SK-N-SH treated with all-trans-retinoic acid at 6 μM for 48 hours (cell line): ENCODE measurements around the gene ZNF841.

Experiments
- ATAC-seq: fragments of 200-7000 bp; cut with Tn5 transposase; 3 replicates; pipeline ENCODE4 v1.9.1; 2020; ENCODE audit warnings: mild to moderate bottlenecking, moderate library complexity
- ARNTL ChIP-seq: fragments of 450-650 bp; formaldehyde crosslinking; IDR thresholded peaks from 2 replicates; pipeline ENCODE4 v1.5.0; 2020; ENCODE audit warnings: low read depth, mild to moderate bottlenecking, moderate library complexity, borderline replicate concordance
- CSDC2 ChIP-seq: fragments of 250-450 bp; sonication (Bioruptor Pico); IDR thresholded peaks from 2 replicates; pipeline ENCODE4 v1.5.0; 2020; ENCODE audit warnings: mild to moderate bottlenecking, moderate library complexity
- ESRRG ChIP-seq: fragments of 250-450 bp; sonication (Bioruptor Pico); IDR thresholded peaks from 2 replicates; pipeline ENCODE4 v1.6.1; 2021; ENCODE audit warnings: mild to moderate bottlenecking
- GLIS3 ChIP-seq: fragments of 250-450 bp; sonication (Bioruptor Pico); IDR thresholded peaks from 2 replicates; pipeline ENCODE4 v1.5.0; 2020; ENCODE audit warnings: mild to moderate bottlenecking, moderate library complexity
- ISL1 ChIP-seq: fragments of 250-450 bp; sonication (Bioruptor Pico); IDR thresholded peaks from 2 replicates; pipeline ENCODE4 v2.1.2; 2022; ENCODE audit warnings: mild to moderate bottlenecking, moderate library complexity
- OSR1 ChIP-seq: fragments of 250-450 bp; sonication (Bioruptor Pico); IDR thresholded peaks from 2 replicates; pipeline ENCODE4 v1.8.0; 2022; ENCODE audit warnings: moderate library complexity, mild to moderate bottlenecking, inconsistent platforms
- PATZ1 ChIP-seq: fragments of 250-450 bp; sonication (Bioruptor Pico); IDR thresholded peaks from 2 replicates; pipeline ENCODE4 v1.8.0; 2020; ENCODE audit warnings: mild to moderate bottlenecking, moderate library complexity, borderline replicate concordance
- PPARA ChIP-seq: fragments of 250-450 bp; sonication (Bioruptor Pico); IDR thresholded peaks from 2 replicates; pipeline ENCODE4 v1.5.0; 2020; ENCODE audit warnings: mild to moderate bottlenecking, borderline replicate concordance
- RARB ChIP-seq: fragments of 250-450 bp; sonication (Bioruptor Pico); IDR thresholded peaks from 2 replicates; pipeline ENCODE4 v1.8.0; 2021; ENCODE audit warnings: mild to moderate bottlenecking, moderate library complexity
- SNAI2 ChIP-seq: fragments of 250-450 bp; sonication (Bioruptor Pico); IDR thresholded peaks from 2 replicates; pipeline ENCODE4 v1.5.0; 2020; ENCODE audit warnings: mild to moderate bottlenecking, moderate library complexity
- TCF4 ChIP-seq: fragments of 250-450 bp; sonication (Bioruptor Pico); IDR thresholded peaks from 2 replicates; pipeline ENCODE4 v1.8.0; 2021; ENCODE audit warnings: mild to moderate bottlenecking, moderate library complexity, borderline replicate concordance
- TOX ChIP-seq: fragments of 250-450 bp; sonication (Bioruptor Pico); IDR thresholded peaks from 2 replicates; pipeline ENCODE4 v1.8.0; 2021; ENCODE audit warnings: mild to moderate bottlenecking, moderate library complexity, borderline replicate concordance
- TSHZ2 ChIP-seq: fragments of 250-450 bp; sonication (Bioruptor Pico); IDR thresholded peaks from 2 replicates; pipeline ENCODE4 v1.5.0; 2020; ENCODE audit warnings: mild to moderate bottlenecking, moderate library complexity
- ZC3H10 ChIP-seq: fragments of 250-450 bp; sonication (Bioruptor Pico); IDR thresholded peaks from 2 replicates; pipeline ENCODE4 v1.5.1; 2021; ENCODE audit warnings: mild to moderate bottlenecking, moderate library complexity
- ZFP3 ChIP-seq: fragments of 250-450 bp; sonication (Bioruptor Pico); IDR thresholded peaks from 2 replicates; pipeline ENCODE4 v1.5.0; 2020; ENCODE audit warnings: mild to moderate bottlenecking, moderate library complexity
- ZFP30 ChIP-seq: fragments of 450-650 bp; formaldehyde crosslinking; IDR thresholded peaks from 2 replicates; pipeline ENCODE4 v1.5.0; 2022; ENCODE audit warnings: mild to moderate bottlenecking, moderate library complexity
- ZNF565 ChIP-seq: fragments of 450-650 bp; formaldehyde crosslinking; conservative IDR thresholded peaks from 2 replicates; pipeline ENCODE4 v1.5.0; 2020; ENCODE audit warnings: low read depth, mild to moderate bottlenecking, moderate library complexity
- ZNF70 ChIP-seq: fragments of 450-650 bp; formaldehyde crosslinking; IDR thresholded peaks from 2 replicates; pipeline ENCODE4 v1.5.0; 2020; ENCODE audit warnings: mild to moderate bottlenecking, moderate library complexity
- TF ChIP-seq, protein P1 (sequence below): fragments of 250-450 bp; sonication (Bioruptor Pico); IDR thresholded peaks from 2 replicates; pipeline ENCODE4 v1.5.1; 2021; ENCODE audit warnings: mild to moderate bottlenecking, moderate library complexity
- TF ChIP-seq, protein P2 (sequence below): fragments of 250-450 bp; sonication (Bioruptor Pico); IDR thresholded peaks from 2 replicates; pipeline ENCODE4 v1.8.0; 2021; ENCODE audit warnings: low read depth, mild to moderate bottlenecking, moderate library complexity, borderline replicate concordance
- TF ChIP-seq, protein P3 (sequence below): fragments of 250-450 bp; sonication (Bioruptor Pico); IDR thresholded peaks from 2 replicates; pipeline ENCODE4 v1.5.1; 2020; ENCODE audit warnings: low read depth, mild to moderate bottlenecking, moderate library complexity

ZNF841 gene

GRCh38 chr19:52112624-52113023, 17.1 kb upstream of the ZNF841 start:
- TF ChIP-seq ZC3H10 (CRISPR knock-in tag) (no peak), GLIS3 (CRISPR knock-in tag) (no peak), ZFP30 (no peak), ZNF70 (CRISPR knock-in tag) (no peak), CSDC2 (CRISPR knock-in tag) (no peak), ARNTL (CRISPR knock-in tag) (no peak), PATZ1 (no peak), OSR1 (CRISPR knock-in tag) (no peak), TOX (CRISPR knock-in tag) (no peak), ESRRG (CRISPR knock-in tag) (no peak), ISL1 (CRISPR knock-in tag) (no peak)
- TF ChIP-seq, protein P1, sequence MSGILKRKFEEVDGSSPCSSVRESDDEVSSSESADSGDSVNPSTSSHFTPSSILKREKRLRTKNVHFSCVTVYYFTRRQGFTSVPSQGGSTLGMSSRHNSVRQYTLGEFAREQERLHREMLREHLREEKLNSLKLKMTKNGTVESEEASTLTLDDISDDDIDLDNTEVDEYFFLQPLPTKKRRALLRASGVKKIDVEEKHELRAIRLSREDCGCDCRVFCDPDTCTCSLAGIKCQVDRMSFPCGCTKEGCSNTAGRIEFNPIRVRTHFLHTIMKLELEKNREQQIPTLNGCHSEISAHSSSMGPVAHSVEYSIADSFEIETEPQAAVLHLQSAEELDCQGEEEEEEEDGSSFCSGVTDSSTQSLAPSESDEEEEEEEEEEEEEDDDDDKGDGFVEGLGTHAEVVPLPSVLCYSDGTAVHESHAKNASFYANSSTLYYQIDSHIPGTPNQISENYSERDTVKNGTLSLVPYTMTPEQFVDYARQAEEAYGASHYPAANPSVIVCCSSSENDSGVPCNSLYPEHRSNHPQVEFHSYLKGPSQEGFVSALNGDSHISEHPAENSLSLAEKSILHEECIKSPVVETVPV (CRISPR knock-in tag) = no peak
- TF ChIP-seq, all 23 proteins: peak for 0
- ATAC-seq = no peak

DNA sequence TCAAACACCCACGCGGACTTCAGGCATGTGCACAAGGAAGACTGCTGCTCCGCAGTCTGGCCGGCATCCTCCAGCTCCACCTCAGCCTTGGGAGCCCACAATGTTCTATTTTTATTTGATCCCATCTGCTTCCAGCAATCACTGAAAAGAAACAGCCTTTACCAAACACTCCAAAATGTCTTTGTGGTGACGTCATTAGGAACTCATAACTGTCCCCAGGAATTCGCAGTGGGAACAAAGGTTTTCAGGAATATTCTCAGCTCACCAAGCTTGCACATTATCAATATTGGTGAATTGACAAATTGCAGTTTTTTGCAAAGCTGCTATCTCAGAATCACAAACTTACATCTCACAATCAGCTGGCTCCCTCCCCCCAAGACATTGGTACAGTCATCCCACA, 15.2 kb upstream of the ZNF841 start:
- TF ChIP-seq TOX (CRISPR knock-in tag) = no peak
- no peak for TF ChIP-seq TCF4 (CRISPR knock-in tag)
- TF ChIP-seq, protein P2, sequence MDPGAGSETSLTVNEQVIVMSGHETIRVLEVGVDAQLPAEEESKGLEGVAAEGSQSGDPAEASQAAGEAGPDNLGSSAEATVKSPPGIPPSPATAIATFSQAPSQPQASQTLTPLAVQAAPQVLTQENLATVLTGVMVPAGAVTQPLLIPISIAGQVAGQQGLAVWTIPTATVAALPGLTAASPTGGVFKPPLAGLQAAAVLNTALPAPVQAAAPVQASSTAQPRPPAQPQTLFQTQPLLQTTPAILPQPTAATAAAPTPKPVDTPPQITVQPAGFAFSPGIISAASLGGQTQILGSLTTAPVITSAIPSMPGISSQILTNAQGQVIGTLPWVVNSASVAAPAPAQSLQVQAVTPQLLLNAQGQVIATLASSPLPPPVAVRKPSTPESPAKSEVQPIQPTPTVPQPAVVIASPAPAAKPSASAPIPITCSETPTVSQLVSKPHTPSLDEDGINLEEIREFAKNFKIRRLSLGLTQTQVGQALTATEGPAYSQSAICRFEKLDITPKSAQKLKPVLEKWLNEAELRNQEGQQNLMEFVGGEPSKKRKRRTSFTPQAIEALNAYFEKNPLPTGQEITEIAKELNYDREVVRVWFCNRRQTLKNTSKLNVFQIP (CRISPR knock-in tag) = no peak
- TF ChIP-seq ZNF565 (CRISPR knock-in tag) = no peak
- TF ChIP-seq RARB = no peak
- TF ChIP-seq ISL1 (CRISPR knock-in tag) = no peak

DNA sequence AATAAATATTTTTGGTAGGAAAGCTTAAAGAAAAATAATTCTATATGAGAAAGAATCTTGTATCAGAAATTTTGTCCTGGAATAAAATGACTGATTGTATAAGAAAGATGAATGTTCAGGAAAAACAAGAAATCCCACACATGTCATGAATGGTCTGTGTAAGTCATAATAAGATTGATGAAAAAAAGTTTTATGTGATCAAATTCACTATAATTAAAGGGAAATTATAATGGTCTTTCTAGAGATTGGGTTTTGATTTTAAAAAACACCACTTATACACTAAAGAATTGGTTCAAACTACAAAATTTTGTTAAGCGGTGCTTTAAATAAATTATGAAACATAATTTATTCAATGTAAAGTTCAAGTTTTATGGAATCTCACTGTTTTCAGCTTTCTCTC, 7.2 kb upstream of the ZNF841 start:
- no peak for TF ChIP-seq ISL1 (CRISPR knock-in tag)
- TF ChIP-seq, all 23 proteins: peak for 0
- ATAC-seq = no peak

More for the DNA sequence above, 15.2 kb upstream of the ZNF841 start:
- no peak for ATAC-seq

DNA sequence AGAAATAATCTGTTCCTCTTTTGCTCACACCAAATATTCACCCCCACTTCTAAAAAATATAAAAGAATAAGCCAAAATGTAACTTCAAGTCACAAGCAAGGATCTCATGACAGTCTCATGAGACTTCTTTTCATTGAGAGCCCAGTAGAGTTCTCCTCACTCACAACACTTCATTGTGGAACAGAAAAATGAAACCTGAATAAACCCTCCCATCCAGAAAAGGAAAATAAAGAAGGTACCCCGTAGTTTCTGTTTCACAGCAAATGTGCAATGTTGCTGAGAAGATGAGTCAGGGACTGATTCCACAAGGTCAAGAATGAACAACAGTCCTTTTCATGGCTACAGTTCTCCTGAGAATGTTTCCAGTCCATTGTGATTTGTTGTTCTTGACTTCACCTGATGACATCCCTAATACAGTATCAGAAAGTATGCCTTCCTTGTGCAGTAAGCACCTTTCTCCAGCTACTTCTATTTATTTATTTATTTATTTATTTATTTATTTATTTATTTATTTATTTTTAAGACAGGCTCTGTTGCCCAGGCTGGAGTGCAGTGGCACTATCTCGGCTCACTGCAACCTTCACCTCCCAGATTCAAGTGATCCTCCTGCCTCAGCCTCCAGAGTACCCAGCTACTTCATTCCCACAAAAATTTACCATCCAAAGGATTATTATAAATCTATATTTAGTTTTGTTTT, 6.4 kb upstream of the ZNF841 start:
- ATAC-seq = no peak
- TF ChIP-seq ZNF565 (CRISPR knock-in tag) (no peak), CSDC2 (CRISPR knock-in tag) (no peak), ZFP3 (CRISPR knock-in tag) (no peak), ARNTL (CRISPR knock-in tag) (no peak), PATZ1 (no peak), SNAI2 (CRISPR knock-in tag) (no peak), TSHZ2 (no peak), OSR1 (CRISPR knock-in tag) (no peak), PPARA (CRISPR knock-in tag) (no peak), ISL1 (CRISPR knock-in tag) (no peak)
- TF ChIP-seq, protein P3, sequence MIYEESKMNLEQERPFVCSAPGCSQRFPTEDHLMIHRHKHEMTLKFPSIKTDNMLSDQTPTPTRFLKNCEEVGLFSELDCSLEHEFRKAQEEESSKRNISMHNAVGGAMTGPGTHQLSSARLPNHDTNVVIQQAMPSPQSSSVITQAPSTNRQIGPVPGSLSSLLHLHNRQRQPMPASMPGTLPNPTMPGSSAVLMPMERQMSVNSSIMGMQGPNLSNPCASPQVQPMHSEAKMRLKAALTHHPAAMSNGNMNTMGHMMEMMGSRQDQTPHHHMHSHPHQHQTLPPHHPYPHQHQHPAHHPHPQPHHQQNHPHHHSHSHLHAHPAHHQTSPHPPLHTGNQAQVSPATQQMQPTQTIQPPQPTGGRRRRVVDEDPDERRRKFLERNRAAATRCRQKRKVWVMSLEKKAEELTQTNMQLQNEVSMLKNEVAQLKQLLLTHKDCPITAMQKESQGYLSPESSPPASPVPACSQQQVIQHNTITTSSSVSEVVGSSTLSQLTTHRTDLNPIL (CRISPR knock-in tag) = no peak
